Right lobe of liver (tissue), 4 donors: ENCODE results near the gene CDCA4.

ENCODE experiments used
- POLR2A ChIP-seq: fragments of 450-650 bp; IDR thresholded peaks from one replicate; pipeline ENCODE4 v1.6.1; 2017; ENCODE audit warnings: antibody characterized with exemption, mild to moderate bottlenecking
- TF ChIP-seq, protein P1 (sequence below), 4 donors: fragments of 200-600 bp in 3 of 4; fragments of 450-650 bp in 1 of 4; IDR thresholded peaks; one replicate each; pipeline versions ENCODE4 v1.5.1 to v1.8.0; 2016 to 2022; ENCODE audit warnings: antibody characterized with exemption in 4 of 4, mild to moderate bottlenecking in 2 of 4
- donor health status: DM: no; HTN: no; CAD: no.
- donor health status: DM: no; HTN: no; CAD: no.
- donor health status: DM: no; HTN: yes; CAD: no.

GRCh38 chr14:104968153-104968527 lies 52.7 kb downstream of the CDCA4 start:
- TF ChIP-seq, protein P1, sequence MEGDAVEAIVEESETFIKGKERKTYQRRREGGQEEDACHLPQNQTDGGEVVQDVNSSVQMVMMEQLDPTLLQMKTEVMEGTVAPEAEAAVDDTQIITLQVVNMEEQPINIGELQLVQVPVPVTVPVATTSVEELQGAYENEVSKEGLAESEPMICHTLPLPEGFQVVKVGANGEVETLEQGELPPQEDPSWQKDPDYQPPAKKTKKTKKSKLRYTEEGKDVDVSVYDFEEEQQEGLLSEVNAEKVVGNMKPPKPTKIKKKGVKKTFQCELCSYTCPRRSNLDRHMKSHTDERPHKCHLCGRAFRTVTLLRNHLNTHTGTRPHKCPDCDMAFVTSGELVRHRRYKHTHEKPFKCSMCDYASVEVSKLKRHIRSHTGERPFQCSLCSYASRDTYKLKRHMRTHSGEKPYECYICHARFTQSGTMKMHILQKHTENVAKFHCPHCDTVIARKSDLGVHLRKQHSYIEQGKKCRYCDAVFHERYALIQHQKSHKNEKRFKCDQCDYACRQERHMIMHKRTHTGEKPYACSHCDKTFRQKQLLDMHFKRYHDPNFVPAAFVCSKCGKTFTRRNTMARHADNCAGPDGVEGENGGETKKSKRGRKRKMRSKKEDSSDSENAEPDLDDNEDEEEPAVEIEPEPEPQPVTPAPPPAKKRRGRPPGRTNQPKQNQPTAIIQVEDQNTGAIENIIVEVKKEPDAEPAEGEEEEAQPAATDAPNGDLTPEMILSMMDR (IDR thresholded peaks at IDR 0.05) = no peak
- TF ChIP-seq POLR2A = no peak
